NCI-H146 treated with DMSO at 0.1 percent for 48 hours (cell line): ENCODE results near the gene IL17RE.

Experiments used
- DNase-seq: peaks from one replicate; lab custom pipeline; 2025; ENCODE audit not compliant: unreplicated experiment; lab: John Stamatoyannopoulos, UW

The IL17RE gene

GRCh38 chr3:9903238-9903624 lies 583 bp downstream of the IL17RE start:
- no peak for DNase-seq

- DNase-seq: no peak
These were observed 1.3 kb downstream of the IL17RE start for GRCh38 chr3:9903904-9904303.

GRCh38 chr3:9906480-9906879 lies 3.8 kb downstream of the IL17RE start:
- DNase-seq: no peak

- no peak for DNase-seq
These were observed 5.6 kb downstream of the IL17RE start for GRCh38 chr3:9908286-9908685.

GRCh38 chr3:9909221-9910013 lies 6.8 kb downstream of the IL17RE start:
- no peak for DNase-seq

GRCh38 chr3:9911863-9912262 lies 9.2 kb downstream of the IL17RE start:
- no peak for DNase-seq

GRCh38 chr3:9912294-9912935 lies 9.8 kb downstream of the IL17RE start:
- DNase-seq: no peak

- DNase-seq: no peak
These were observed 11.0 kb downstream of the IL17RE start for GRCh38 chr3:9913601-9914000.

GRCh38 chr3:9914011-9914410 lies 11.4 kb downstream of the IL17RE start:
- no peak for DNase-seq

GRCh38 chr3:9914559-9915253 lies 12.1 kb downstream of the IL17RE start:
- DNase-seq: peak; percentile 3

GRCh38 chr3:9915254-9916141 lies 12.8 kb downstream of the IL17RE start:
- peak; percentile 31 for DNase-seq

GRCh38 chr3:9916346-9916733 lies 13.7 kb downstream of the IL17RE start:
- no peak for DNase-seq

- peak; percentile 63 for DNase-seq
These were observed 14.4 kb downstream of the IL17RE start, which contains the start of gene IL17RC for GRCh38 chr3:9916734-9917680. Gene IL17RC, plus strand, starts transcription at chr3:9917098. Its CDS starts 218 bp downstream, at chr3:9917316.

- no peak for DNase-seq
These were observed 15.2 kb downstream of the IL17RE start for GRCh38 chr3:9917820-9918219.

- no peak for DNase-seq
These were observed 15.8 kb downstream of the IL17RE start for GRCh38 chr3:9918261-9919038.

- DNase-seq: no peak
These were observed 25.5 kb downstream of the IL17RE start for GRCh38 chr3:9928158-9928557.

GRCh38 chr3:9930804-9931418 lies 28.3 kb downstream of the IL17RE start:
- DNase-seq: no peak

GRCh38 chr3:9932535-9932842 lies 29.8 kb downstream of the IL17RE start:
- DNase-seq: no peak
